Glomerular visceral epithelial cell (primary cell): ENCODE results near the gene ITPK1.

ENCODE experiments used
- DNase-seq: peaks from one replicate; pipeline ENCODE4 v3.0.0-alpha.2; 2016; ENCODE audit errors: extremely low spot score

Gene ITPK1

DNA sequence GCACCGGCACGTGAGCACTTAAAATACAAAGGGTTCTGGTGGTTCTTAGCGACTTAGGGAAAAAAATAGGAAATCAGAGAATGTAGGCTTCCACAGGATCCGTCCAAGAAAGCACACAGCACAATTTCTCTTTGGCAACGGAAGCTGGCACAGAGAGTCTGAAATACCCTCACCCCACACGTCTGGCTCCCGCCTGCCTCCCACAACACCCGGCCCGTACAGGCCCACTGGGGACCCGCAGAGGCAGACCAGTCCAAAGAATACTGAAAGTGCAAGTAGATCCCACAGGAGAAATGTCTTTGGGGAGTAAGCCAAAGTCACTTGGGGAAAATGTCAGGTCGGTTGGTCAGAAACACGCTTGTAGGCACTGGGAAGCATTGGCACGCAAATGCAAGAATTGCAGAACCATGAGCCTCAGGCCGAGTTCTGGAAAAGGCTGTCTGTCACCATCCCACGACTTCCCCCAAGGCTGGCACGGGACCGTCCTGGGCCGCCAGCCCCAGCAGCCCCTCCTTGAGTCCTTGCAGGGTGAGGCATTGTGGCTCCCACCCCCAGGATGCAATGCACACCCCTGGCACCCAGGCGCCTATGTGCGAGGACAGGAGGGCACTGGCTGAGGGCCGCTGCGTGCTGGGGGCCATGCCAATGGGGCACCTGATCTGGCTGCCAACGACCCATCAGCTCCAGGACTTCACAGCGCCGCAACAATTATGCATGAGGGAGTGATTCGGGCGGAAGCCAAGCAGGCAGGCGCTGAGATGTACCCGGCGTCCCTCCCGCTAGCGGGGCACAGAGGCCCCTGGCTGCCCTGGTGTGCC is 163.0 kb downstream of the ITPK1 start:
- no peak for DNase-seq

DNA sequence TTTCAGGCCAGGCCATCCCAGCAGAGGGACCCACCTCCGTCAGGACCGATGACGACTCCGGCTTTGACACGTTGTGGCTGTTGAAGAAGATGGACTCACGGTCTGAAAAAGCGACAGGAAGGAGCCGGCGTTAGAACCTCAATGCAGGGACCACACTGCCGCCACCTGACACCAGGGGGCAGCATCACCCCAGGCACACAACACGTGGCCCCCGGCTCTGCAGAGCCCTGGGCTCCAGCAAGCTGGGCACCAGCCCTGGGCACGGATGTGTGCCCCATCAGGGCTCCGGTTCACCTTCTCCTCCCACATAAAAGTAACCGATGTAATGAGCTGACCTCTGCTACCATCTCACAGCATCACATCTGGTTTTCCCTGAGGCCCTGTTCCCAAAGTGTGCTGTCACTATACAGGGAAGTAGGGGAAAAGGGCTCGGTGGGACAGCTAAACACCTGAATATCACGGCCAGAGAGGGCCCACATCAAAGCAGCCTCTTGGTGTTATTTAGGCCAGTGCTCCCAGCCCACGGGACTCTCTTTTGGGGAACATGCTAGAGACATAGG is 163.7 kb downstream of the ITPK1 start:
- peak; percentile 75 for DNase-seq

DNA sequence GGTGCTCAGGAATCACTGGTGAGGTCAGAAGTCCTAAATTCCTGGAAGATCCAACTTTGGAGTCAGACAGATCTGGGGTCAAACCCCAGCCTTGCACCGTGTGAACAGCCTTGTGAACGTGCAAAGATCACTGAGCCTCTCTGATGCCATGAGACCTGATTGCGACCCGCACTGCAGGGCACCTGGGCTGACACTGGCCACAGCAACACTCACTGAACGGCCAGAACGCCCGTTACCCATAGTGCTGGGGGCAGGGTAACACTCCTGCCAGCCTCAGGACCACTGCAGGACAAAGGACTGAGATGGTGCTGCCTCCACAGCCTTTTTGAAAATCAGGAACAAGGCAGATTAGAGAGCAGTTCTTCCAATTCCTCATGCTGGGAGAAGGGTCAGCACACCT is 164.5 kb downstream of the ITPK1 start:
- DNase-seq, result no peak

DNA sequence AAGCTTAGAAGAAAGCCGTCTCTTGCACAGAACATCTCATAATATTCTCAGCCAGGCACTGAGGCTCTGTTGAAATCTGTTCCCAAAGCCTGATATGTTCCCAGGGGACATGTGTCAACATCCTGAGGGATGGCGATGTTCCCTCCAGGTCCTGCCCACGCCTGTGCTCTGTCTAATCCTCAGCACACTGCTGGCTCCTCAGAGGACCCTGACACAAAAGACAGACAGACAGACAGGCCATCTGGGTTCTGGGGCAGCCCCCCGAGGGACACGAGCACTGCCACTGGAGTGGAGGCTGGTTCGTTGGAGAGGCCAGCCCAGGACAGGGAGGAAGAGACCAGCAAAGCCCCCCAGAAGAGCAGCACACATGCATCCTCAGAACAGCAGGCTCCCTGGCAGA is 165.0 kb downstream of the ITPK1 start:
- no peak for DNase-seq

DNA sequence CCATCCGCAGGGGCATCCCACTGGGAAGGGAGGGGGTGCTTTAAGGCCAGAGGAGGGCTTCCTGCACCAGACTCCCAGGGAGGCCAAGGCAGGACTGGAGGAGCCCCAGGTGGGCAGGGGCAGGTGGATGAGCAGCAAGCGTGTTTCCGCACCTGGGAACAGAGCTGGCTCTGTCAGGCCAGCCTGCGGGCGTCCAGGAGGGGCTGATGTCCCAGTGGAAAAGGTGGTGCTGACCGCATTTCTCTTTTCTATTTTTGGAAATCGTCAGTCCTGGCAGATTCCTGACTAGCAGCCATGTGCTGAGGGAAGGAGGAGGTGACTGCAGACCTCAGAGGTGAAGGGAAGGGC is 165.6 kb downstream of the ITPK1 start:
- DNase-seq, result no peak

DNA sequence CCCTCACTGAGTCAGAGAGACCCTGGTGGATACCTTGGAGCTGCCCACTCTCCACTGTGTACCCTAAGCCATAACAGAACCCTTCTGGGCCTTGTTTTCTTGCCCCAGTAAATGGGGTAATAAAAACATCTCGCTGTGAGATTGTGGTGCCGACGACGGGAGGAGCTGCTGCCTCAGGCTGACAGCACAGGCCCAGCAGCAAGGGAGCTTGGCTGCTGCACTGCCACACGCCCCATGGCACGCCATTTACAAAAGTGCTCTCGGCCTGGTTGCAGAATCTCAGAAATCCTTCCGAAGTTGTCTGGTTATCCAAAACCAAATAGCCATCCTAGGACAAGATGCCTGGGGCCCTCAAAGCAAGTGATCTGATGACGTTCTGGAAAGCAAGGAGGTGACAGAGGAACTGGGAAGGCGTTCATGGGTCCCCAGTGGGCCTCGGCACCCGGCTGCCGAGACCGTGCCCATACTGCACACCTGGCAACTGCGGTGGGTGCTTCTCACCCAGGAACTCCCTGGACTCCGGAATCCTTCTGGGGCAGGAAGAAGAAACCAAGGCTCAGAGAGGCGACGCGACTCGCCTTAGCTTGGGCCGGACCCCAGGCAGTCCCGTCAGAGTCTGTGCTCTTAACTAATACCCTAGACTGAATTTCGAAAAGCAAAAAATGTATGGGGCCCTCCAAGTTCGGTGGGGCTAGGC is 166.1 kb downstream of the ITPK1 start:
- DNase-seq, result no peak

DNA sequence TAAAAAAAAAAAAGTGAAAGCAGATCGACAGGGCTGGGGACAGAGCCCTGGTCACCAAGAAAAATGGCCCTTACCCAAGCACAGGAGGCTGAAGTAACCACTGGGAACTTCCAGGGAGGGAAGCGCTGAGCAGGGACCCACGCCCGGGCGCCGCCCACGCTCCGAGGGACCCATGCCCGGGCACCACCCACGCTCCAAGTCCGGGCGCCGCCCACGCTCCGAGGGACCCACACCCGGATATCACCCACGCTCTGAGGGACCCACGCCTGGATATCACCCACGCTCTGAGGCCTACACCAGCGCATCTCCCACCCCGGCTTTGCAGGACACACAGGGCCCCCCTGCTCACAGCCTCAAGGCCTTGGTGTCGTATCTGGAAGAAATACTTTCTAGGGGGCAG is 167.1 kb downstream of the ITPK1 start:
- DNase-seq, result no peak

DNA sequence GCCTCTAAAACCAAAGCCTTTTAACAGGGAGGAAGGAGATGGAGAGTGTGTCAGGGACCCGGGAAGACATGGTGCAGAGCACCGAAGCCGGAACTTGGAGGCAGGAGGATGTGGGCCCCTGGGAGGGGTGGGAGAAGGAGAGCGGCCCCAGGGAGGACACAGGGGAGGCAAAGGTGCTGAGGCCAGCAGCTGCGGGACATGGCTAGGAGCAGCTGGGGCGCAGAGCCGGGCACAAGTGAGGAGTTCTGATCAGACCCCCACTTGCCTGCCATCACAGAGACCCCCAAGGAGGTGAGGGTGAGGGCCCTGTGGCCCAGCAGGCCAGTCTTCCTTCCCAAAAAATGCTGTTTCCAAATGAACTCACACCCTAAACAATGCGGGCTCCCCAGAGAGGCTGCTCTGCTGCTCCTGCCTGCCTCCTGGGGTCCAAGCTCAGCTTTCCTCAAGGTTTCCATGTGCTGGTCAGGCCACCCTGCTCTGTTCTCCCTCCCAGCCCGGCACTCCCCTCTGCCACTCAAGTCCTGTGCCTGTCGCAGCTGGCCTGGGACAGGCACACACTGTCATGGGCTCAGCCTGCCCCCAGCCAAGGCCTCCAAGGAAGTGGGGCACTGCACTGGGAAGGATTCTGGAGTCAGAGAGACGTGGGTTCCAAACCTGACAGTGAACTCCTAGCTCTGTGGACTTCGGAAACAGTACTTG is 168.7 kb downstream of the ITPK1 start:
- no peak for DNase-seq

DNA sequence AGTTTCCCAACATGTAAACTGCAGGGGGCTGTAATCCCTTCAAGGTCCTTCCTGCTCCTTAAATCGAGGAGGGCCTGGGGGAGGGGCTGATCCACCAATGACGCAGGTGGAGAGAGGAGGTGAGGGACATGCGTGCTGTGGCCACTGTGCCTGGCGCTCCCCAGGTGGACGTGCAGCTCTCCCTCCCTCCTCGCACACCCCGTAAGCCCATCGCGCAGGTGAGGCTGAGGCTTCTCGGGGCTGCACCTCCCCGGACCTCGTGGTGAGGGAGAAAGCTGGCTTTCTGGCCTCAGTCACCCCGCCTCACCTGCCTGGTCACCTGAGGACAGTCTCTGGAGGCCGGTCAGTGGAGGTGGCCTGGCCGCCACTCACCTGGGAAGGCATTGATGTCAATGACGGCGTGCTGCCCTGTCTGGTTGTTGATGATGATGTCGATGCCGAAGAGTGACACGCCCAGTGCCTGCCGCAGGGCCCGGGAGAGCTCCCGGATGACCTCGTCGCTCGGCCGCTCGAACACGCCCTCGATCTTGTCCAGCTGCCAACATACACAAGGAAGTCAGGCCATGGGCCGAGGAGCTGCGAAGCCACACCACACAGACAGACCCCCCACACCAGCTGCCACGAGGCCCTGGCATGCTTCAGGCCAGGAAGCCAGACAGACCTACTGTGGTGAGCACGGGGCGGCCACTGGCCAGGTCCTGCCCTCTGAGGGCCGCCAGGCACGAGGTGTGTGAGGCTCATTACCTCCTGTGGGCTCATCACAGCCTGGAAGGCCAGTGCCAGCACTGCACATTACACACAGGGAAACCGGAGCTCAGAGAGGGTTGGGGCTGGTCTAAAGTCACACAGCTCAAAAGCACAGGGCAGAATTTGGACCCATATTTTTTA is 169.5 kb downstream of the ITPK1 start:
- DNase-seq, result peak; percentile 98

DNA sequence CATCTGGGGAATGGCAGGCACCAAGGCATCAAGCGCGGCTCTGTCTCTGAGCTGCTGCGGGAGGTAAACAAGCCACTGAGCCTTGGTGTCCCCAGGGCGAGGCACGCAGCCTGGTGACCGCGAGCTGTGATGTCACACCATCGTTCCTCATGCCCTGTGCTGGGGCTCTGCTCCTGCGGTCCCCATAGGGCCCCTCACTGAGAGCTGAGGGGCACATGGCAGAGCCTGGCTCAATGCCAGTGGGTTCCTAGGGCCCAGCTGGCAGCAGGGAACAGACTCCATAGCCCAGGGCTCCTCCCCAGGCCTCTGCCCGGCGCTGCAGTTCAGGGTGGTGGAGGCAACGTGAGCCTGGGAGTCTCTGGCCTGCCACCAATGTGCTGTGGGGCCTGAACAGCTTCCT is 170.2 kb downstream of the ITPK1 start:
- no peak for DNase-seq

DNA sequence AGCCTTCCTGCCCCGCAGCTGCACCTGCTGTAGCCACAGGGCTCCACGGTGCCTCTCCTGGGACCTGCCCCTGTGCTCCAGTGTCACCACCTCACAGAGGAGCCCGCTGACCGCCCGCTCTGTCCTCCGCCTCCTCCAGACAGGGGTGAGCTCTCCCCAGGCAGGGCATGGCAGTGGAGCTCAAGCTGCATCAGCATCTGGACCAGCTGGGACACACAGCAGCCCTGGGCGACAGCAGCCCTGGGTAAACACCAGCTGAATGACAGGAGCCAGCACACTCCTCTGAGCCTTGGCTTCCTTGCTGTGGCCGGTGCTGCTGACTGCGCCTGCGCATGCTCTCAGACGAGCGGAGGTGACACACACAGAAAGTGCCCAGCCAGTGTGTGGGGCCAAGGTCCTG is 170.7 kb downstream of the ITPK1 start:
- no peak for DNase-seq

DNA sequence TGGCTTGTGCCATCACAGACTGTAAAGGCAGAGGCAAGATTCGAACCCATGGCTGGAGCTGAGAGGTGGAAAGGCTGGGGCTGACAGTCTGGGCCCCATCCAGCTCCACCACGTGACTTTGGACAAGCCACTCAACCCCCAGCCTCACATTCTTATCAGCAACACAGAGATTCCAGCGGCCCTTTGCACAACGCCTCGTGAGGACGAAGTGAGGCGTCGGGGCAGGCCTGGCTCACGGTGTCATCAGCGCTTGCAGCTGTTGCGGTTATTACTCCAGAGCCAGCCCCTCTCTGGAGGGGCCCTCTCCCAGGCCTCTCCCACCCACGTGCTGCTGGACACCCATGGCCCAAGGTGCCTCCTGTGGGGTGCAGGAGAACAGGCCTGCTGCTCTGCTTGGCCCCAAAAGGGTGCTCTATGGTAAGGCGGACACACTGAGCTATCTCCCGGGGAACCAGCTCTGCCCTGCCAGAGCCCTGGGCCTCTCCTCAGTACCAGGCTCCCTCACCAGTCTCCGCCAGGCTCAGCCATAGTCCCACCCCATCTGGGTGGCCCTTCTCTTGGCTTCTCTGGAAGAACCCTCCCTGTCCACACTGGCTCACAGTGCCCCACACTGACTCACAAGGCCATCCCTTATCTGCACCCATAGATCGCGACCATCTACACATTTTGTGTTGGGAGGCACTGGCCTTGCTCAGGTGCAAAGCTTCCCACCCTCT is 171.7 kb downstream of the ITPK1 start:
- no peak for DNase-seq

DNA sequence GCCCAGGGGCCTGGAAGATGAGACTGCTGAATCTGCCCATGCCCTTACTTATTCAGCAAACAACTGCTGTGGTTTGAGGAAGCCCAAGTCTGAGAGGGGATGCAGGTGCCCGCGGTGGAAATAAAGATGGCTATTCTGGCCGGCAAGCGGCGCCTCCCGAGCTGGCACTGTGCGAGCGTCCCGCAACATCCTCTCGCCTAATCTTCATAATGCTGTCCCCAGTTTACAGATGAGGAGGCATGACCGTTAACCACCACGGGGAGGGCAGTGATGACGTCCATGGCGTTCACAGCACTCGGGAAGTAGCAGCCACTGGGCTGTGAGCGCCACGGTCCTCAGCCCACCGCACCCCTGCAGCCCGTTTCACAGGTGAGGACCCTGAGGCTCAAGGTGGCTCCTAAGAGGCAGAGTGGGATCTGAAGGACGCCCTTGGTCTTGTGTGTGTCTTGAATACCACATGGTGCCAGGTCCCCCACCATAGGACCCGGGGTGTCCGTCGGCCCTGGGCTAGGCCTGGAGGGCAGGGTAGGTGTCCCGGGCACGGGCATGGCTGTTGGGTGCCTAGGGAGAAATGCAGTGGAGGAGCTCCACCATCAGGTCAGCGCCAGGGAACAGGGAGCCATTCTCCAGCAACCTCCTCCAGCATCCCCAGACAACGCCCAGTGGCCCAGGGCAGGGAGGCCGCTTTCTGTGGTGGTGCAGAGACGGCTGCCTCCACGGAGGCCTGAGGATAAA is 172.6 kb downstream of the ITPK1 start:
- no peak for DNase-seq

DNA sequence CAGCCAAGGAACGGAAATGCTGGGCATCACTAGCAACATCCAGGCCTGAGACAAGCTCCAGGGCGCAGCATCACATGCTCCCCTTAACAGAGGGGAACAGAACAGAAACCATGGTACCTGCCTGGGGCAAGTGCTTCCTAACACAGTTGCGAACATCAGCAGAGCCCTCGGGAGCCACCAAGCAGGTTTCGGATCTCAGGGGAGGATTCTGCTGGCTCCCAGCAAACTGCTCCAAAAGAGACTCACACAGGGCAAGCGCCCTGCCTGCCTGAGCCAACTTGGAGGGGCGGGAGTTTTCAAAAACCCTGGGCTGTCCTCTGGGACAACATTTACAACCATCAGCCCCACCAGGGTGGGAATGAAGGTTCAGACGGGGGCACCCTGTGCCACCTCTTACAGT is 173.1 kb downstream of the ITPK1 start:
- no peak for DNase-seq

DNA sequence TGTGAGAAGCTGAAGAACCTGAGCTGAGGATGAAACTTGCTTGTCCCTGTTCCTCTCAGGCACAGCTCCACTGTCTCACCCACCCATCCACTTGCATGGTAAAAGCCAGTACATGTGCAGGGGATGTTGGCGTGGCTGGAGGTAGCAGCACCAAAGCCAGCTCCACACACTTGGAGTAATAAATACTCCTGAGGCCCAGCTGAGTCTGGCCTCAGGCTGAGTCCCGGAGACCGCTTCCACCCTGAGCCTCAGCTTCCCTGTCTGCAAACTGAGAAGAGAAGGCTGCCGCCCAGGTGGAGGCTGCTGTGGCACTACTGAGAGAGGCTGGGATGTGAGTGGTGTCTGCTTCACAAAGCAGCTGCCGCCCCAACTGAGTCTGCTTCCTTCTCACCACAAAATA is 173.6 kb downstream of the ITPK1 start:
- no peak for DNase-seq

DNA sequence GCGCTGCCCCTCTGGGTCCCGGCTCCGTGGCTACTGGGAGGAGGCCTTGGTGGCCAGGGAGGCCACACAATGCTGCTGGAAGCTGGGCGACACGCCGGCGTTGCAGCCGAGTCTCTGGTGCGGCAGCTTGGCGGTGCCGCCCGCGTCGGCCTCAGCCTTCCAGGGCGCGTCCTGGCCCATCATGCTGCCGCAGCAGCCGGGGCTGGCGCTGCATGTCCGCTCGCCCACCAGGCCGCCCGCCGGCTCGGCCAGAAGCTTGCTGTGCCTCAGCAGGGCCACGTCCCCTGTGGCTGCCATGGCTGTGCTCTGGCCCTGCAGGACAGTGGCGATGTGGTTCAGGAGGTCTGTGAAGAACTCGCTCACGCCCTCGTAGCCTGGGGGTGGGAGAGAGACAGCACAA is 174.2 kb downstream of the ITPK1 start:
- DNase-seq, result no peak

DNA sequence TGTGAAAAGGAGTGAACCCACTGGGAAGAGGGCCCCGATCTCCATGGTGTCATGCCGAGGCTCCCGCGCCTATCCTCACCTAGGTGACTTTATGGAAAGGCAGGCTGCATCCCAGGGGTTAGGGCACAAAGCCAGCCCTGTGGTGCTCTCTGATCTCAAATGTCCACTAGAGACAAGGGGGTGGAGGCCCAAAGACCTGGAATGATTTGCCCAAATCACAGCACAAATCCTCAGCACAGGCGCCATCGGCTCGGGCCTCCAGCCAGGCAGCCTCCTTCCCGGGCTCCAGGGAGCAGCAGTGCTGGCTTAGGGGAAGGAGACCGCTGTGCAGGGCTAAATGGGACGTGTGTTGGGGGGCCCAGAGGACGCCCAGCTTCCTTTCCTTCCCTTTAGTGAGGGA is 175.2 kb downstream of the ITPK1 start:
- DNase-seq, result no peak

DNA sequence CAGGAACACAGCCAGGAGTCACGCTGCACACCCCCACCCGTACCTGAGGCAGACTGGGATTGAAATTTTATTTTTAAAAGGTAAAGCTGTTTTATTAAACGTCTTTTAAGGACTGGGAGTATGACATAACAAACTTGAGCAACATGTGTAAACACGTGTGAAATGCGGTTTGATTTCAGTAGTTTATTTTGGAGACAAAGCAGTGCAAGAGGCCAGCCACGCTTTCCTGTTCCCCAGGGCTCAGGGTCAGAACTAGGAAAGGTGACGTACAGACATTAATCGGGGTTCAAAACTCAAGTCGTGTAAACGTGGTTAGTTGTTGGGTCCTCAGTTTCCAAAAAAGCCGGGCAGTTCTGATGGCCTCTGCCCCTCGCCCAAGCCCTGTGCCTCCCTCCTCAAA is 176.0 kb downstream of the ITPK1 start:
- no peak for DNase-seq

DNA sequence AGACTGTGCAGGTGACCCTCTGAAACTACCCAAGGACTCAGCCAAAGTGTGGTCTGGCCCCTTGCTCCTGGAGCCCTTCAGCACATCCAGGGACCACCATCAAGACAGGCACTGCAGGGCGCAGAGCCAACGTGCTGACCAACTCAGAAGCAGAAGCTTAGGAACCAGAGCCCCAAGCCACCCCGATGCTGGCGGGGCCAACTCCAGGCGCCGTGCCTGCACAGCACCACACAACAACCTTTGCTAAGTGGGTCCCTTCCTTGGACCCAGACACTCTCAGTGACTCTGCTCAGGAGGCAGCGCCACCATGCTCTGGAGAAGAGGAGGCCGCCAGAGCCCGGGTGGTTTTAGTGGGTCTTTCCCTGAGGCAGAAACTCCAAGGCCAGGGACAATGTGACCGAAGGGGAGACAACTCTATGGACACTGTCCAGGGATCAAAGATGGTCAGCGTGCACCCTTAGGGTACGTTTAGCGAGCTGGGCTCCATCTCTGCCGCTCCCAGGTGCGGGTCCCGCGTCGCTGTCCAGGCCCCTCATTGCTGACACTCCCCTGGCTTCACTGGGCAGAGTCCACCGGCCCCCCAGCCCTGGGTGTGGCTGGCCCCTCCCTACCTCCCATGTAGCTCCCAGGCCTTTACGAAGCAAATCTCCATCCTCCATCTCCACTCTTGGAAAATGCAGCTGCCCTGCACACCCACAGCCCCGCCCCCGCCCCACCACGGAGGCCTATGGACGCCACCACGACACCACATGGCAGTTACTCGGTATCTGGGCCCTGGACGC is 176.6 kb downstream of the ITPK1 start:
- DNase-seq, result no peak
